Skin epidermis (tissue), 12 donors: ENCODE results near the gene STXBP6.

ENCODE experiments used
- H3K27ac ChIP-seq, 21 experiments: fragments of 200-600 bp; sonication (generic) in 11 of 21; one replicate each; pipeline ENCODE4 v1.5.0; 2020; ENCODE audit warnings: mild to moderate bottlenecking in 3 of 21, inconsistent platforms in 2 of 21, moderate library complexity in 2 of 21
- H3K4me3 ChIP-seq, 7 experiments: fragments of 200-600 bp; sonication (generic) in 2 of 7; one replicate each; pipeline ENCODE4 v1.5.0; 2020; ENCODE audit warnings: inconsistent platforms in 2 of 7, mild to moderate bottlenecking in 2 of 7, moderate library complexity in 1 of 7

Gene STXBP6

DNA sequence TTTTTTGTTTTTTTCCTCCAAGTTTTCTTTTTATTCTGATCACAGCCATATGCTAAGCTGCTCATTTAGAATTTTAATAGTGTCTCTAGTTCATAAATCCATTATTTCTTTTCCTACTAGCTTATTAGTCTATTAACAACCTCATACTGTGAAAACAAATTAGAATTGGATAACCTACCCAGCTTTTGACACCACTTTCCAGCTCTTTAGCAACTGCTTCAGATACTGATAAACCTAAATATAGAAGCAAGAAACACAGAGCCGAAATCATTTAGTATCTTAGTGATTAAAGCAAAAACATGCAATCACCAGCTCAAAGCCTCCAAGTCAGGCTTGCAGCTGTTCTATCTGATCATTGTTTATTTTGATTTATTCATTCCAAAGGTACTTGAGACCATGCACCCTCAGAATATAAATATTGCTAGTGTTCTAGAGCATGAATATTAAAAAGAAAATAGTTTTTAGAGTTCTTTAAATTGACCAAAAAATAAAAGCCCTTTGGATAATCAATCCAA, 121.5 kb downstream of the STXBP6 start:
- Histone ChIP-seq H3K27ac (no peak overlapping the region), H3K4me3 (no peak overlapping the region)

DNA sequence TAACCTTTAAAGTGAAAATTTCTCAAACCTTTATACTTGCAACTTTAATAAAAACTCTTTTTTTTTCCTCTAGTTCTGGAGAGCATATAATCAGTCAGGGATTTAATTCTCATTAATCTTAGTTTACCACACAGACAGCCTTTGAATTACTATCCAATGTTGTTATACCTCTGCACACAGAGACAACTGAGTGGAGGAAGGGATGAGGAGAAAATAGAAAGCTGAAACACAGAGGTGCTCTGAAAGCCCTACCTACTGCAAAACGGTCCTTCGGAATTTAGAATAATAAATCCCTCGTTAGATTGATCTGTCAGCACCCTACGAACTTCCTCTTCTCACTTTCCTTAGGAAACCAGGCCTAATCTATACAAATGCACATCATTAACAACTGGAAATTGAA, 122.1 kb downstream of the STXBP6 start:
- H3K4me3 ChIP-seq: no peak overlapping the region

GRCh38 chr14:24925771-24926374, 124.1 kb downstream of the STXBP6 start:
- no peak overlapping the region for H3K27ac ChIP-seq
- no peak overlapping the region for H3K4me3 ChIP-seq

More for the DNA sequence above, 122.1 kb downstream of the STXBP6 start:
- H3K27ac ChIP-seq: no peak overlapping the region

GRCh38 chr14:24924544-24924943, 125.4 kb downstream of the STXBP6 start:
- H3K4me3 ChIP-seq: no peak overlapping the region
- H3K27ac ChIP-seq: no peak overlapping the region

- H3K27ac ChIP-seq: no peak overlapping the region
Measured at GRCh38 chr14:24921903-24922302, 128.0 kb downstream of the STXBP6 start.

GRCh38 chr14:24920265-24921075, 129.5 kb downstream of the STXBP6 start:
- no peak overlapping the region for H3K27ac ChIP-seq

More at GRCh38 chr14:24921903-24922302, 128.0 kb downstream of the STXBP6 start:
- H3K4me3 ChIP-seq: no peak overlapping the region

GRCh38 chr14:24918822-24919221, 131.1 kb downstream of the STXBP6 start:
- H3K4me3 ChIP-seq: no peak overlapping the region
- H3K27ac ChIP-seq: no peak overlapping the region

More at GRCh38 chr14:24920265-24921075, 129.5 kb downstream of the STXBP6 start:
- no peak overlapping the region for H3K4me3 ChIP-seq

DNA sequence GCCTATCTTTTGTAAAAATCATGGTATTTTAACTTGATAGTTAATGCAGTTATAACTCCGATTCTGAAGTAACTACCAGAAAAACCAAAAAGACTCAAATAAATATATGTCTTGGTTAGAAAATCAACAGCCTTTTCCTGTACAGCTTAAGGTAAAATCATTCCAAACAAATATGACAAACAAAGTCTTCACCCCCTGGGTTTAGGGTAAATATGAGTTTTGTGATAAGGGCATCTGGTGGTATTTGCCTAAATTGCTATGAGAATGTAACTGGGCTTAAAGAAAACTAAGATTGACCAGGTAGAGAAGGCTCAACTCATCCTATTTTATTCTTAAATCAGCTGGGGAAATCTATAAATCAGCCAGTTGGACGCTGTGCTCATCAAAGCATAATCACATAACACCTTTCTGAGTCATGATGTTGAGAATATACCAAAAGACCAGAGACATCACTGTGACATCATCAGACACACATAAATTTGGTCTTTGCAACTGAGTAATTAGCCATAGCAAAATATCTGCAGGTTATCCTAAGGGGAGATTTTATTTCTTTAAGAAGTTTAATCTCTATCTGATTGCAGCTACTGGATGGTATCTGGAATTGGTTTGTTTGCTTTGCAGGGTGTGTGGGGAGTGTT, 133.9 kb downstream of the STXBP6 start:
- Histone ChIP-seq H3K27ac (no peak overlapping the region), H3K4me3 (no peak overlapping the region)

DNA sequence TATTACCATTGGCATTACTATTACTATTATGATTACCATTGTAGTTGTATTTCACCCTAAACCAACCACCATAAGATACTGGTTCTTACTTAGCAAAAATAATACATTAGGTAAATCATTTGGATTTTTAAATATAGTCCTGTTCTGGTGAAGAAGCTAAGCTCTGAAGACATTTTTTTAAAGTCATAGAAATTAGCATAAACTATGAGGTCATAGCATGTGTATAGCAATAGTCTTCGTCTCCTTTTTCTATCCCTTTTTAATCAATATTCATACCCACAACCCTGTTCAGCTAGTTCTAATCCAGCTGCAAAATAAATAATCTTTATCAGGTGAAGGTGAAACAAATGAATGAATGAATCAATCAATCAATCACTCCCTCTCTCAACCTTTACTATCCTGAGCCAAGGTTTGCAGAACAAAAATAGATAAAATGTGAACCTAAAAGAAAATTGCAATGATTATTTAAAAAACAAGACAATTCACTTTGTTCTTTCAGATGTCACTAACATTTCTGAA, 134.5 kb downstream of the STXBP6 start:
- H3K27ac ChIP-seq: no peak overlapping the region

GRCh38 chr14:24913746-24914145, 136.2 kb downstream of the STXBP6 start:
- H3K4me3 ChIP-seq: no peak overlapping the region
- H3K27ac ChIP-seq: no peak overlapping the region

More for the DNA sequence above, 134.5 kb downstream of the STXBP6 start:
- H3K4me3 ChIP-seq: no peak overlapping the region

- Histone ChIP-seq H3K27ac (no peak overlapping the region), H3K4me3 (no peak overlapping the region)
Measured at GRCh38 chr14:24913021-24913420, 136.9 kb downstream of the STXBP6 start.

GRCh38 chr14:24911324-24912109, 138.4 kb downstream of the STXBP6 start:
- H3K27ac ChIP-seq: peak overlapping the region in 4 of 21 experiments; percentile 1 to 49 (median 18)
- no peak overlapping the region for H3K4me3 ChIP-seq

DNA sequence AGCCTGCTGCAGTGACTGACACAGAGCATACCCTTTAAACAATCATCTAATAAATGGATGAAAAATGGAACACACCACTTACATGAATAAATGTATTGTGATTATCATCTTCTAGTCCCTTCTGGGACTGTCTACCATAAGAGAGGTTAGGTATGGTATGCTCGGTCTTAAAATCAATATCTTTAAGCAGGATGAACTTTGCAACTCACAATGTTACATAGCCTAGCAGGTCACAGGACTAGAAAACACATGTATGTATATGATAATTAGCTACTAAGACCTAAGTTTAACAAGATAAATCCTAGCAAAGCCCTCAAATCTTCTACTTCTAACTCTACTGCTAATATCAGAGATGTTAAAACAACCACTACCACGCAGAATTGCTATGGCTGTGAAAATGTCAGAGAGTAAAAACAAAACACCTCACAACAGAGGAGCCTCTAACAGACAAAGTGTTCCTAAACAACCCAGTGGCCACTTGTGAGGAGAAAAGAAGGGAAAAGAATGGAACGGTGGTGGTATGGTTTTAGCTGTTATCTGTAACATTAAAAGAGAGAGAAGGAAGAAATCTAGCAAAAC, 139.4 kb downstream of the STXBP6 start:
- Histone ChIP-seq H3K27ac (no peak overlapping the region), H3K4me3 (no peak overlapping the region)

DNA sequence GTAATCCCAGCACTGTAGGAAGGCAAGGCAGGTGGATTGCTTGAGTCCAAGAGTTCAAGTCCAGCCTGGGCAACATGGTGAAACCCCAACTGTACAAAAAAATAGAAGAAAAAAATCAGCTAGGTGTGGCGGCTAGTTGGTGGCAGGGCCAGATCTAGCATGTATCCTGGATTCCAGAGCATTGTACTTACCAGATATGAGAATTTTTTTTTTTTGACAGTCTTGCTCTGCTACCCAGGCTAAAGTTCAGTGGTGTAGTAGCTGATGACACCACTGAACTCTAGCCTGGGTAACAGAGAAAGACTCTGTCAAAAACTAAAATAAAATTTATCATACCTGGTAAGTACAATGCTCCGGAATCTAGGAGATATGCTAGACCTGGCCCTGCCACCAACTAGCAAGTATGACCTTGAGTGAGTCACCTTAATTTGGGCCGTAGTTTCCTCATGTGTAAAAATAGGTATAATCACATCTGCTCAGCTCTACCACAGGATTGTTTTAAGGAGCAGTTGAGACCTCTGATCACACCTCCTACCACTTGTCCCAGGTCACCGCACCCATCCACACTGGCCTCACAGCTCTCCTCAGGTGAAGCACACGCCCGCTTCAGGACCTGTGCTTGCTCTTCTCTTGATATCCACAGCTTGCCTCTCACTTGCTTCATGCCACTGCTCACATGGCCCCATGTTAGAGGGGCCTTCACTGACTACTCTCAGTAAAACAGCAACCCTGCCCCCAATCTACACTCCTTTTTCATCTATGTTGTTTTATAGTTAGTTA, 140.2 kb downstream of the STXBP6 start:
- H3K27ac ChIP-seq: no peak overlapping the region

DNA sequence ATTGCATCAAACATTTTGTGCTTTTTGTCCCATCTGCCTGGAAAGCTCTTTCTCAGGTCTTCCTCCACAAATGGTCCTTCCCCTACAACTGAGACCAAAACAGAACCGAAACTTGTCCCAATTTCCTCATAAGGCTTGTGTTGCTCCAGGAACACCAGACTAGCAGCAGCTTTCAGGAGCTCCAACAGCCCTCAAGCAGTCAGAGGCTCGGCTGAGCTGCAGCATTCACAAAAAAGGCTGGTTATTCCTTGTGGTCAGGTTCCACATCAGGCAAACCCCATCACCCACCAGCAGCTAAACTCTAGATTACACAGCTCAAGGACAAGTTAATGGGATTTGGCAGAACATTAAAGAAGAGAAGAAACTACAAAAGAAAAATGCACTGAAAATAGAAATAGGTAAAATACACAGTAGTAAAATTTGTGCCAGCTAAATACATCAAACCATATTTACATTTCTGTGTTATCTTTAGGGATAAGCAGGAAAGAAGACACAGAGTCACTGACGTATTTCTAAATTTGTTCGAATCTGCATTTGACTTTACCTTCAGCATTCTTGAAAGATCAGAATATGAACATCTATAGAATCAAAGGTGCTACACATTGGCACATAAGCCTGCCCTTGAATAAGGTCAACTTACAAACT, 141.2 kb downstream of the STXBP6 start:
- H3K4me3 ChIP-seq: no peak overlapping the region
- no peak overlapping the region for H3K27ac ChIP-seq

More for the DNA sequence above, 140.2 kb downstream of the STXBP6 start:
- H3K4me3 ChIP-seq: no peak overlapping the region

- Histone ChIP-seq H3K4me3 (no peak overlapping the region), H3K27ac (no peak overlapping the region)
Measured at GRCh38 chr14:24904533-24904932, 145.4 kb downstream of the STXBP6 start.

DNA sequence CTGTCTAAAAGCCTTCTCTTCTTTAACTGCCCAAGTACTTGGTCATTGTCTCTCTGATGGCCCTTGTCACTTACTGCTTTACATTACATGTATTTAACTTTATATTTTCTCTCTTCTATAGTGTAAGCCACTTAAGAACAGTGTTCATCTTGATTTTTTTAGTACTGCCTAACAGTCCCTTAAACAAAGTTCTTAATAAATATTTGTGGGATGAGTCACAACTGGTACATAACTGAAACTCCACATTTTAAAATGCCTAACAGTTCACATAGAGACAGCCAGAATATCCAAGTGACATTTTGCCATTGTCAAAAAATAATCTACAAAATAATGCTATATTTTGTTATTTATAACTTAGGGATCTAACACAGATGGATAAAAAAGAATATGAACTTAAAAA, 146.6 kb downstream of the STXBP6 start:
- H3K27ac ChIP-seq: no peak overlapping the region
- no peak overlapping the region for H3K4me3 ChIP-seq
